ENCODE data around the gene PEX7.
A peak's percentile ranks its signal among the peaks of the same experiment; 100 is the strongest.
"Not testable (repeated sequence)": the region's sequence is repeated elsewhere in the genome, so short reads cannot be mapped to it uniquely, and the experiment has no call there.

PEX7 gene, protein sequence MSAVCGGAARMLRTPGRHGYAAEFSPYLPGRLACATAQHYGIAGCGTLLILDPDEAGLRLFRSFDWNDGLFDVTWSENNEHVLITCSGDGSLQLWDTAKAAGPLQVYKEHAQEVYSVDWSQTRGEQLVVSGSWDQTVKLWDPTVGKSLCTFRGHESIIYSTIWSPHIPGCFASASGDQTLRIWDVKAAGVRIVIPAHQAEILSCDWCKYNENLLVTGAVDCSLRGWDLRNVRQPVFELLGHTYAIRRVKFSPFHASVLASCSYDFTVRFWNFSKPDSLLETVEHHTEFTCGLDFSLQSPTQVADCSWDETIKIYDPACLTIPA

DNA sequence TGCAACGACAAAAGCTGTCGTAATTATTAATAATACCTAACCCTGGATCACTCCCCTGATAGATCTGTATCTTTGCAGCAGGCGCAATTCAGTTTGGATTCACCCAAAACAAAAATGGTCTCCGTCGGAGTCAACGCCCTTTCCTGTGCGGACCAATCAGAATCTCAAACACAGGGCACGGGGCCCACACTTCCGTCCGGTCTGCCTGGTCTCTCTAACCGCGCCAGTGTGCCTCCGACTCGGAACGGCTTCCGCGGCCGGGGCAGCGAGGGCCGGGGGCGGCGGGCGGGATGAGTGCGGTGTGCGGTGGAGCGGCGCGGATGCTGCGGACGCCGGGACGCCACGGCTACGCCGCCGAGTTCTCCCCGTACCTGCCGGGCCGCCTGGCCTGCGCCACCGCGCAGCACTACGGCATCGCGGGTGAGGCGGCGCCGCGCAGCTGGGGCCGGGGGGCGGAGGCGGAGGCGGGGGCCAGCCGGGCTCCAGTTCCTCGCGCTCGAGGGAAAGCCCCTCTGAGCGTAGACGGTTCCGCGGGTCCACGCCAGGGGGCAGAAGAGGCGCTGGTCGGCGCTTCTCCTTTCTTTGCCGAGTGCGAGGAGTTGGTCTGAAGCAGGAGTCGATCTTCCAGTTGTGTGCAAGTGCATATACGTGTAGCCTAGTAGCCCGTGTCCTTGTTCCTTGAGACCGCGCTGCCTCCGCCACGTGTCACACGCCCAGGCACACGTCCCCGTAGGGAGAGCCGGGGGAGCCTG is at the start of gene PEX7:
PEX7 (plus strand) TSS at position 217 of the 752 bp plus-strand sequence; CDS start at position 291, 74 bp downstream.
- peak; percentile 89 for DNase-seq

DNA sequence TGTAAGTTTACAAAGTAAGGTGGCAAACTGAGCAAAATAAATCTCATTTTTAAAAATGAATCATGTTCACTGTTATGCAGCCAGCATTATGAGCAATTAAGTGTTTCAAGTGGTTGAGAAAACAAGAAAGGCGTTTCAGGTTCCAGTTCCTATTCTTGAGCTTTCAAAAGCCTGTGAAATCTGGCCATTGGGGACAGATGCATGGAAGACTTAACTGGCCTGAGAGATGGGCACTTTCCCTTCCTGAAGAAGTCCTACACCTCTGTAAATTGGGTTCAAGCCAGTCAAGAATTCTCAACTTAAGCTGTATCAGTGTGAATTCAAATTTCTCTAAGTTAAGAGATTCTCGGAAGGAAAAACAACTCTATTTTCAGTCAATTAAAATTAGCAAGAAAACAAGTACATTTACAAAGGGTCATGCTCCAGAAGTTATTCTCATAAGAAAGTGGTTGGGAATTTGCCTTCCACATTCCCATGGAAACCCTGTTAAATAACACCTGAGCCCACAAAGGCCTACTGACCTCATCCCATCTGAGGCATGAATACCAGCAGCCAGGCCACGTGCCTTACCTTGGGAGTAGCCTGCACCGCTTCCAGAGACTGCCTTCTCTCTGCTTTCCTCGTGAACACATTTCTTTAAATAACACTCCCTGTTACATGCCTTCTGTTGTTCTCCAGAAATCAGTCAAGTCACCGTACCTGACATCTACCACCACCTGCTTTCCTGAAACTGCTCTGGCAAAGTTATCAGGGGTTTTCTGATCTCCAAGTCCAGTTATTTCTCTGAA is 49.5 kb upstream of the PEX7 start:
- no peak for DNase-seq

DNA sequence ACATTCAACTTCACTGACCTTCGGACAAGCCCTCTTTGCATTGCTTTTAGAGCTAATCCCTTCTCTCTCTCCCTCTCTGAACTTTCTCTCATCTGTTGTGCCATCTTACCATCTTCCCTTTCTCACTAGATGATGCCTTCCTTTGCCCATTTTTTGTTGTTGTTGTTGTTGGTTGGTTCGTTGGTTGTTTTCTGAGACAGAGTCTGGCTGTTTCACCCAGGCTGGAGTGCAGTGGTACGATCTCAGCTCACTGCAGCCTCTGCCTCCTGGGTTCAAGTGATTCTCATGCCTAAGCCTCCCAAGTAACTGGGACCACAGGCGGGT is 49.0 kb upstream of the PEX7 start:
- no peak for DNase-seq

DNA sequence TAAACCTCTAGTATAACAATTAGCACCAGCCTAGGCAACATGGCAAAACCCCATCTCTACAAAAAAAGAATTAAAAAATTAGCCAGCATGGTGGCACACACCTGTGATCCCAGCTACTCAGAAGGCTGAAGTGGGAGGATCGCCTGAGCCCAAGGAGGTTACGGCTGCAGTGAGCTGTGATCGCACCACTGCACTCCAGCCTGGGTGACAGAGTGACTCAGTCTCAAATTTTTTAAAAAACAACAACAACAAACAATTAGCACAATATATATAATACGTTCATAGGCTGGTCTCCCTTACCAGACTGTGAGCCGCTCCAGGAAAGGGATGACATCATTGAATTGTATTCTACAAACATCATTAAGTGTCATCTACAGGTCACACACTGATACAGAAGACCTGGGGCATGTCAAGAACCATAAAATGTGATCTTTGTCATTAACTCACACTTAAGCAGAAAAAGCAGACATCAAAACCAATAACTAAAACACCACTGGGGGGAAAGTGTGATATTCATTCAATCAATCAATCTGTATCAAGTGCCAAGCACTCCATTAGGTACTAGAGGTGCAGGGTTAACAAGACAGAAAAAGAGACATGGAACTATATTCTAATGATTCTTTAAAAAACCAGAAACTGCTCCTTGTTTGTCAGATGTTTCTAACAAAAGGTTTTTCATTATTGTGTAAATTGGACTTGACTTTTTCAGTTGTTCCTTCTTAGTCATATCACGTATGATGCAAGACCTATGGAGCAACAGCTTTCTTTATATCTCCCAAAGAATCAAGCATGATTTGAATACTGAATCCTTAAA is 48.0 kb upstream of the PEX7 start:
- no peak for DNase-seq

DNA sequence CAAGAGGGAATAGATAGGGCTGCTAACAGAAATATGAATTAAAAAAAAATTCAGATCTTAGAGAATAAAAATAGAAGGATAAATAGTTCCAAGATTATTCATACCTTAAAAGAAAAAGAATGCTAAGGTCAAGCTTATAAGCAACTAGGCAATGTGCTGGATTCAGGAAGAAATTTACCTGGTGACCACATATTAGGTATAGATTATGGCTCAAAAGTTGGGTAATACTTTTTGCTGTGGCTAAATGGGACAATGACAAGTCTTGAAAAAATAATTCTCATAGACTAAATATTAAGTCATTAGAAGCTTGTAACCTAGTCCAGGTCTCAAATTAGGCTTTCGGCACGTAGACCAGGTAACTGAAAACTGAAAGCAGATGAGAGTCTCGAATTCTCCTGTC is 47.3 kb upstream of the PEX7 start:
- no peak for DNase-seq

DNA sequence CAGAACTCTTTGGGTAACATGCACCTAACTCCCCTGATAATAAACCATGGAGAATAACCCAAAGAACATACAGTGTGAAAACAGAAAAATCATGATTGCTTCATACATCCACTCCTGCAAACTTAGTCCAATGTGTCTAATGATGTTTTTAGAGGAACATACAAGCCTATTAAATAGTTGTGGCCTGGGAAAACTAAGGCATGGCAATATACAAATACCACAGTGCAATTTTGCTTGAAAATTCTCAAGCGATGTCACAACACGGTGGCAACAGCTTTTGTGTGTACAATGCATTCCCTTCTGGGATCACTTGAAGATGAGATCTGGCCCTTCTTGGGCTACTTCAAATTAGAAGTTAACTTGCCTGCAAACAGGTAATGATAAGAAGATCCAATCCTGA is 46.8 kb upstream of the PEX7 start:
- no peak for DNase-seq

DNA sequence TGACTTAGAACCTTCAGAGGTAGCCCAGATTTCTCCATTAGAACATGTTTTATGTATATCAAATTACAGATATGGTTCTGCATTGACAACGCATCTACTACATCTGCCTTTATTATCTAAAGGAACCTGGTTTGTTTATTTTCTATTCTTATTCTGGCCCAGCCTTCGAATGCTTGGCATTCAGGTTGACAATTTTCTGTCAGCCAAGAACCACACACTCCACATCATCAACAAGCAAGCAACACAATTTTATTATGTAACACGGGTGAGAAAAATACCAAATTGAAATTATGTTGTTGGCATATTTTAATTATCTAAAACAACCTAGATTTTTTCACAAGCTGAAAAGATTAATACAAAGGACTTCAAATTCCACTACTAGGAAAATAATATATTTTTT is 44.7 kb upstream of the PEX7 start:
- no peak for DNase-seq

DNA sequence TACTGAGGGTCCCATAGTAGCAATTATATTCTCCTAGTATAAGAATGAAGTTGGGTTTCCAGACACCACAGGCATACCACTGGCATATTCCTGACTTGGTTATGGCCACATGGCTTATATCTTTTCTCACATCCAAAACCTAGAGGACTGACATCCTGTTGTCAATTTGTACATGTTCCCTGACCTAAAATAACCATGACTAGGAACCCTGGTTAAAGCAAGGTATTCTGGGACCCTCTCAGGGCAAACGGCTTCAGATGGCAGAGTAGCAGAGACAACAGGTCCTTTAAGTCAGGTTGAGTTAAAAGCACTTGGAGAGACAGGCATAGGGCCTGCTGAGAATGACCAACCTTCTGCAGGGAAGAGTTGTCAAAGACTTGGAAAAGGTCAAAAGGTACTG is 42.7 kb upstream of the PEX7 start:
- no peak for DNase-seq

DNA sequence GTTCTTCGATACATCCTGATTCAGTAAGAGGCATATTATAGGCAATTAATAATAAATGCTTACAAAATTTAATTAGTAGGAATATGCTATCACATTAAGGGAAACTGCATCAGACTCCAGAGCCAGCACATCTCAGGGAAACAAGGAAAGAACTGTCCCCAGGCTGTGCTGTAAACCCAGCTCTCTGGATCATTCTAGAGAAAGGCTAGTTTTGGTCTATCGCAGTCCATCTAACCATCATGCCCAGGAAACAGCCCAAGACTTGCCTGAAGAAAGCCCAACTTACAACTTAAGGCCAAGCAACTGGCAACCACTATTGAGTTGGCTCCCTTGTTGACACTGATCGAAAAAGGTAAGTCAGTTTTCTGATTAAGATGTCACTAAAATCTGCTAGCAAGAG is 41.4 kb upstream of the PEX7 start:
- DNase-seq, result no peak

DNA sequence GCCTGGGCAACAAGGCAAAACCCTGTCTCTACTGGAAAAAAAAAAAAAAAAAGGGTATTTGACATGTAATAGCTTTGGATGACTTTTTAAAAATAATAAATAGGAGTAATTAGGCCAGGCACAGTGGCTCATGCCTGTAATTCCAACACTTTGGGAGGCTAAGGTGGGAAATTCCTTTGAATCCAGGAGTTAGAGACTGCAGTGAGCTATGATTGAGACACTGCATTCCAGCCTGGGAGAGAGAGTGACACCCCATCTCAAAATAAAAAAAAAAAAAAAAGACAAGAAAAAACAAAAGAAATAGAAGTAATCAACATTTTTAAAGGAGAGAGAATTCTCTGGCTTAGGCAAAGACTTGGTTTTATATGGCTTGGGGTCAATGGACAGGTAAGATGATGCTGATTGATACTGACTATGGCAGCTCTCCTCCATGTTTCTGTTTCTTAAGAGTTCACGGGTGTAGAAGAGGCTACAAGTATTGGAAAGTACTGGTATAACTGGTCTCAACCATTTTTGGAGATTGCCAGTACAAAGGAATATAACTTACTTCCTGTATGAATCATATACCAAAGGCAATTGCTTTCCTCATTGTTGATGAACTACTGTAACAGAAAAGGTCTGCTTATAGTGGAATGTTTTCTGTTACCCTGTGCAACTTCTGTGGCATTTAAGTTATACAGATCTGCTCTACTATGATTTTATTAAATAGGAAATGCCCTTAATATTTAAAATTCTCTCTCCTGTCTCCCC is 40.2 kb upstream of the PEX7 start:
- no peak for DNase-seq

DNA sequence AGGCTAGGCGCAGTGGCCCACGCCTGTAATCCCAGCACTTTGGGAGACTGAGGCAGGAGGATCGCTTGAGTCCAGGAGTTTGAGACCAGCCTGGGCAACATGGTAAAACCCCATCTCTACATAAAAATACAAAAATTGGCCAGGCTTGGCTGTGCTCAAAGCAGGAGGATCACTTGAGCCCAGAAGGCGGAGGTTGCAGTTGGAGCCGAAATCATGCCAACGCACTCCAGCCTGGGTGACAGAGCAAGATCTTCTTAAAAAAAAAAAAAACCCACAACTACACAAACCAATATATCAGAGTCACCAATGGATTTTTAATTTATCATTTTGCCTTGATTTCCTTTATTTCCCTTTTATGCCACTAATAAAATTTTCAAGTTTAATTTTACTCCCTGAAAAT is 39.4 kb upstream of the PEX7 start:
- DNase-seq, result no peak

DNA sequence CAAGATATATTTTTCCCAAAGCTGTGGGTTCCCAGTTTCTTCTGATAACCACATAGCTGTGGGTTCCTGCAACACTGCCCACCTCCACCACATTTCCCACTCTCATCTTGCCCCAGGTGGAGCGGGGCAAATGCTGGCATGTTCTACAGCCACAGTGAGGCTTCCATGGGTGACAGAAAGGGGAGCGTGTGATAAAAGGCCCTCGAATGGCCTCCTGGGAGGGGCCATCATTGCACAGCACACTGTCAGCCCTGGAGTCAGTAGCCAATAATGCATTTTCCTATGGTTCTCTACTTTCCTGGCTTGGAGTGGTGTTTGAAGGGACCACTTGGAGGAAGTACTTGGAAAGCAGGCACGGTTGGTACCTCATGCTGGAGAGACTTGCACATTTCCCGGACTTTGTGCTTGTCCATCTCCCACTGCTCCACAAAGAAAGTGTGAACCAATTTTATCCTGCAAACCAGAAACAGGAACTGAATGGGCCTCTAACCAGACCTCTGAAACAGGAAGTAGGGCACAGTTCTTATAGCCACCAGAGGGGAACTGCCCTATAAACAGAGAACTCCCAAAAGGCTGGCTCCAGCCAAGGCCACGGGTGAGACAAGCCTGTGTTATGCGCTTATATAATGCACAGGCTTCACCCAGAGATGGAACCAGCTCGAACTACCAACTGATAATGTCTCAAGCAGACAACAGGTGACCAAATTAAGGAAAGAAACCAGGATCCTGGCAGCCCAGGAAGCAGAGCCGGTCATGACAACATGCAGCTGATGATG is 38.7 kb upstream of the PEX7 start:
- DNase-seq, result no peak

DNA sequence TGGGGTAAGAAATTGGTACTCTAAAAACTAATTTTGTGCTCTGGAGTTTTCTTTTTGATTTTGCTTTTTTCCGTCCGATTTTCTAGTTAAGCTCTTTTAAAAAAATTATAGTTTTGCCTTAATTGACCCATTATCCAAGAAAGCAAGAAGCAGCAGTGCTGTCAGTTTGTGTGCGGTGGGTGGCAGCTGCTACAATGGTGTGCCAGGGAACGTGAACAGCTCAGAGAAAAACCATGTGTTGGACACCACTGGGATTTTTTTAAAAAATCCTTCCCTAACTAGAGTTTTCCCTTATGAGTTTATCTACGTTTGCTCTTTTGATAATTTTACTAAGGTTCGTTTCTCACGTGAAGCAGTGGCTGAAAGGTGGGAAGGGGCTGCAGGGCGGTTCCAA is 38.1 kb upstream of the PEX7 start:
- no peak for DNase-seq

DNA sequence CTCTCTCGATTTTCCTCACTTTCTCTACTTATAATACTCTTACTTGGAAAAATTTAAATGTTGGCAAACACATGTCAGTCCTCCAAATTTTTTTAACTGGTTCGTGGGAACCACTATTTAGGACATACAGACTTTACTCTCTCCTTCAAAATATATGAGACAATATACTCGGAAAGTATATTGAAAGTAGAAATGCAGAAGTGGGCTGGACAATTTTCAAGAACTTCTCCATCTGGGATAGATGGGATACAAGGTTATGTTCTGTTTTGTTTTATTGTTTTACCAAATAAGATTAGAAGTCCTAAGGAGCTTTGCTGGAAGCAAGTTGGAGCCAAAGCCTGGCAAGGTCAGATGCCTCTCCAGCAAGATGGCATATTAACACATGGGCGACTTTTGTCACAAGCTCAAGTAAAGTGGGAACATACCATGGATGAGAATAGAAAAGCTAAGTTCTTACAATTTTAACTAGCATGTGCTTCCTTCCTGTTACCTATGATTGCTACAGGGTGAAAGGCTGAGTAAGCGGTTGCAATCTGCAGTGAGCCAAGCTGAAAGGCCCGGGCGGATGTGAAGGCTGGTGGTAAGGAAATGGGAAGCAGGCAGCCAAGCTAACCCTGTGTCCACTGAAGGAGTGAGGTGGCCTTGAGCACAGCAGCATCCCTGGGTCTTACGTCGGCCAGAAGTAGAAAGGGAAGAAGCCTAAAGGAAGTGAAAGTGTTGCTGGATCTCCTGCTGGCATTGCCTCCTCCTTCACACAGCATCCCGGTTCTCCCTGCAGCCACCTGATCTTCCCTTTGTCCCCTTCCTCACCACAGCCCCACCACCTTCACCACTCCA is 37.3 kb upstream of the PEX7 start:
- DNase-seq, result peak; percentile 48

DNA sequence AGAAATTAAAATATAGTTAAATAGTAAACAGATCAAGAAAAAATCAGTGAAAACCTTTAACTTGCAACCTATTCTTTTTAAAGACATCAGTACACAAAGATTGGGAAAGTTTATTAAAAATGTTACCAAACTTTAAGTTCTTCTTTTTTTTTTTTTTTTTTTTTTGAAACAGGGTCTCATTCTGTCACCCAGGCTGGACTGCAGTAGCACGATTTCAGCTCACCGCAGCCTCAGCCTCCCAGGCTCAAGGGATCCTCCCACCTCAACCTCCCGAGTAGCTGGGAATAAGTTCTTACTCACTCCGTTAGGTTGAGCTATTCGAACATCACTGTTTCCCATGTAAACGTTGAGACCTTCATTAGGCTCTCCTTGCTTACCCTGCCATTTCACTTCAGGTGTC is 35.7 kb upstream of the PEX7 start:
- no peak for DNase-seq

DNA sequence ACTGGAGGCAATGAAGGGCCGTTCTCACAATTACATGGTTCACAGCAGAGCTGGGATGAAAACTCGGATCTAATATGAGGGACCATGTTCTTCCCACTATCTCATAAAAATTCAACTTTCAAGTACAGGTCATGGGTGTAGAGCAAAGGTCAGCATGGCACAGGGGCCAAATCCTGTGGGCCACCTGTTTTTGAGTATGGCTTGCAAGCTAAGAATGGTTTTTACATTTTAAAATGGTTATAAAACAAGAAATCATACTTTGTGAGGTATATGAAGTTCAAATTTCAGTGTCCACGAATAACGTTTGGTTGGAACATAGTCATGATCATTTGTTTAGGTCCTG is 34.7 kb upstream of the PEX7 start:
- DNase-seq, result no peak

DNA sequence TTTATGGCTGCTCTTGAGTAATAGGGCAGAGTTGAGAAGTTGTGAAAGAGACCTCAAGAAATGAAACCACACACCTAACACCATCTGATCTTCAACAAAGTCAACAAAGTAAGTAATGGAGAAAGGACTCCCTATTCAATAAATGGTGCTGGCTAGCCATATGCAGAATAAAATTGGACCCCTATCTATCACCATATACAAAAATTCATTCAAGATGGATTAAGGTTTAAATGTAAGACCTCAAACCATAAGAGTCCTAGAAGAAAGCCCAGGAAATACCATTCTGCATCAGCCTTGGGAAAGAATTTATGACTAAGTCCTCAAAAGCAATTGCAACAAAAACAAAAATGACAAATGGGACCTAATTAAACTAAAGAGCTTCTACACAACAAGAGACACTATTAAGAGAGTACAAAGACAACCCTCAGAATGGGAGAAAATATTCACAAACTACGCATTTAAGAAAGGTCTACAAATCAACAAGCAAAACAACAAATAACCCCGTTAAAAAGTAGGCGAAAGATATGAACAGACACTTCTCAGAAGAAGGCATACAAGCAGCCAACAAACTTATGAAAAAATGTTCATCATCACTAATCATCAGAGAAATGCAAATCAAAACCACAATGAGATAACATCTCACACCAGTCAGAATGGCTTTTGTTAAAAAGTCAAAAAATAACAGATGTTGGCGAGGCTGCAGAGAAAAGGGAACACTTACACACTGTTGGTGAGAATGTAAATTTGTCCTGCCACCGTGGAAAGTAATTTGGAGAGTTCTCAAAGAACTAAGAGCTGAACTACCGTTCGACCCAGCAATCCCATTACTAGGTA is 34.1 kb upstream of the PEX7 start:
- no peak for DNase-seq

DNA sequence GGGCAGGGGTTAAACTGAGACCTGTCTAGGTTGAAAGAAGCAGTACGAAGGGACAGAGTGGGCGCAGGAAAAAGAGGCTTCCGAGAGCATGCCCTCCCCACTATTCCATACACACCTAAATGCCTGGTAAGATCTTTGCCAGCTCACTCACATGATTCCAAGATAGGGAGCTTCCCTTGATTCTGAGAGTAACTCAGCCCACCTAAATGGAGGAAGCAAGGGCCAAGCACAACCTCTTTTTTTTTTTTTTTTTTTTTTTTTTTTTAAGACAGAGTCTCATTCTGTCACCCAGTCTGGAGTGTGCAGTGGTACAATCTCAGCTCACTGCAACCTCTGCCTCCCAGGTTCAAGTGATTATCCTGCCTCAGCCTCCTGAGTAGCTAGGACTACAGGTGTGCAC is 33.0 kb upstream of the PEX7 start:
- DNase-seq, result not testable (repeated sequence)

DNA sequence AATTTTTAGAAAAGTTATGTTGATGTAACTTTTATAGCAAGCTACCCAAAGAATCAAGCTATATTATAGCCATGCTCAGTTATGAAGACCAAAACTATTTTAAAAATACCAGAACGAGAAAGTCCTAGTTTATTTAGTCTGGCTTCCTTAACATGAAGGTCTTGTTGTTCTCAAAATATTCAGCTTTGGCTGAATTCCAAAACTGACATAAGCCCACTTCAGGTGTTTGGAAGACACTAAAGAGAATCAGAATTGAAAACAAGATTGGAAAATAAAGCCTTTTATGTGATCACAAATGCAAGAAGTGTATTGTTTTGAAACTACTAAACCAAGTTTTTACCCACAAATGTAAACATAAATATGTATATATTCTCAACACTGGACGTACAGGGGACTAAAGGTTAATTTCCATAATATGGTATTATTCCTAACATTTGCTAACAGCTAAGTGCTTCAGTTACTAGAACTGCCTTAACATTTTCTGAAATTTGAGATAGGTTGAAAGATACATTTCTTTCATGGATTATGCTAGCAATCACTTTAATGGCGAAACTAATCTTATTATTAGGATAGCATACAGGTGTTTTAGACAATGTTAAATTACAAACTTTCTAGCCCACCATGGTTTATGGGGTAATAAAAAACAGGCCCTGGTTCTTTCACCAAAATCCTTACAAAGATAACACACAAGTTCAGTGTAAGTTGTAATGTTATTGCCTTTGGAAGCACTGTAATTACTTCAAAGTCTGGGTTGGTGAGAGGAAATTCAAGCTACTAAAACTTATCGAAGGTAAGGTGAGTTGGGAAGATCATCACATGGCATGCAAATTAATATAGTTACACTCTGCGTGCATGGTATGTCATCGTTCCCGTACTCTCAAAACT is 31.7 kb upstream of the PEX7 start:
- DNase-seq, result no peak
